HS-5 (cell line): Measurements from ENCODE around the gene METAP1D.
"Not testable (repeated sequence)": the region's sequence is repeated elsewhere in the genome, so short reads cannot be mapped to it uniquely, and the experiment has no call there.

Experiments used
- DNase-seq: peaks from one replicate; pipeline ENCODE4 v3.0.0-alpha.2; 2012; ENCODE audit warnings: low read depth

The METAP1D gene

GRCh38 chr2:171999604-172000469 is at the start of gene METAP1D:
METAP1D (plus strand) TSS chr2:171999953; CDS start chr2:171999970, 17 bp downstream.
- peak; percentile 77 for DNase-seq

- no peak for DNase-seq
Measured at GRCh38 chr2:171952276-171952675, 47.5 kb upstream of the METAP1D start.

- DNase-seq = no peak
Measured at GRCh38 chr2:171952748-171953147, 47.0 kb upstream of the METAP1D start.

GRCh38 chr2:171956135-171956825 is 43.5 kb upstream of the METAP1D start:
- DNase-seq = no peak

GRCh38 chr2:171957061-171957460 is 42.7 kb upstream of the METAP1D start:
- DNase-seq = no peak

GRCh38 chr2:171958475-171958874 is 41.3 kb upstream of the METAP1D start:
- peak; percentile 59 for DNase-seq

- no peak for DNase-seq
Measured at GRCh38 chr2:171959998-171960397, 39.8 kb upstream of the METAP1D start.

- DNase-seq = no peak
Measured at GRCh38 chr2:171960570-171960969, 39.2 kb upstream of the METAP1D start.

GRCh38 chr2:171963198-171963597 is 36.6 kb upstream of the METAP1D start:
- DNase-seq = no peak

- DNase-seq = no peak
Measured at GRCh38 chr2:171964308-171964707, 35.4 kb upstream of the METAP1D start.

GRCh38 chr2:171965238-171965637 is 34.5 kb upstream of the METAP1D start:
- DNase-seq = no peak

- no peak for DNase-seq
Measured at GRCh38 chr2:171965661-171966060, 34.1 kb upstream of the METAP1D start.

- no peak for DNase-seq
Measured at GRCh38 chr2:171966235-171966634, 33.5 kb upstream of the METAP1D start.

- no peak for DNase-seq
Measured at GRCh38 chr2:171966688-171967087, 33.1 kb upstream of the METAP1D start.

- DNase-seq = no peak
Measured at GRCh38 chr2:171968509-171968908, 31.2 kb upstream of the METAP1D start.

GRCh38 chr2:171972329-171972982 is 27.3 kb upstream of the METAP1D start:
- DNase-seq = no peak

- no peak for DNase-seq
Measured at GRCh38 chr2:171979103-171979502, 20.6 kb upstream of the METAP1D start.

GRCh38 chr2:171983924-171984323 is 15.8 kb upstream of the METAP1D start:
- not testable (repeated sequence) for DNase-seq

- DNase-seq = no peak
Measured at GRCh38 chr2:171985076-171985475, 14.7 kb upstream of the METAP1D start.

GRCh38 chr2:171986778-171987177 is 13.0 kb upstream of the METAP1D start:
- no peak for DNase-seq

- no peak for DNase-seq
Measured at GRCh38 chr2:171991027-171991426, 8.7 kb upstream of the METAP1D start.

- no peak for DNase-seq
Measured at GRCh38 chr2:171995586-171995985, 4.2 kb upstream of the METAP1D start.

- DNase-seq = no peak
Measured at GRCh38 chr2:171996021-171996420, 3.7 kb upstream of the METAP1D start.
